Right kidney (tissue), 1 donor: ENCODE measurements around the gene PF4V1.
"Not testable (repeated sequence)": the region's sequence is repeated elsewhere in the genome, so short reads cannot be mapped to it uniquely, and the experiment has no call there.

Source experiments
- DNase-seq: peaks from one replicate; pipeline ENCODE4 v3.0.0-alpha.2; 2016

PF4V1 gene

GRCh38 chr4:73870768-73871167, 17.7 kb downstream of the PF4V1 start:
- no peak for DNase-seq

- DNase-seq, result no peak
Observed at GRCh38 chr4:73871511-73872310, 18.6 kb downstream of the PF4V1 start.

- DNase-seq, result no peak
Observed at GRCh38 chr4:73872316-73873108, 19.4 kb downstream of the PF4V1 start.

GRCh38 chr4:73874386-73874785, 21.3 kb downstream of the PF4V1 start:
- DNase-seq, result no peak

- DNase-seq, result no peak
Observed at GRCh38 chr4:73875401-73875800, 22.3 kb downstream of the PF4V1 start.

GRCh38 chr4:73883306-73883705, 30.2 kb downstream of the PF4V1 start:
- DNase-seq, result no peak

- DNase-seq, result no peak
Observed at GRCh38 chr4:73885574-73886267, 32.6 kb downstream of the PF4V1 start.

- DNase-seq, result no peak
Observed at GRCh38 chr4:73891326-73891725, 38.2 kb downstream of the PF4V1 start.

GRCh38 chr4:73891739-73892405, 38.8 kb downstream of the PF4V1 start:
- DNase-seq, result no peak

- DNase-seq, result no peak
Observed at GRCh38 chr4:73892966-73893365, 39.9 kb downstream of the PF4V1 start.

- DNase-seq, result no peak
Observed at GRCh38 chr4:73894001-73894400, 40.9 kb downstream of the PF4V1 start.

- DNase-seq, result no peak
Observed at GRCh38 chr4:73895201-73896175, 42.4 kb downstream of the PF4V1 start.

- no peak for DNase-seq
Observed at GRCh38 chr4:73896416-73896815, 43.3 kb downstream of the PF4V1 start.

- no peak for DNase-seq
Observed at GRCh38 chr4:73897380-73898136, 44.5 kb downstream of the PF4V1 start.

- DNase-seq, result not testable (repeated sequence)
Observed at GRCh38 chr4:73899338-73899737, 46.2 kb downstream of the PF4V1 start.

GRCh38 chr4:73901031-73901430, 47.9 kb downstream of the PF4V1 start:
- no peak for DNase-seq

GRCh38 chr4:73902038-73902637, 49.0 kb downstream of the PF4V1 start:
- no peak for DNase-seq

GRCh38 chr4:73902817-73903547, 49.9 kb downstream of the PF4V1 start:
- DNase-seq, result no peak
